Renal cortex interstitium (tissue), 11 donors: Measurements from ENCODE around the gene PDE6H. TPM values are rescaled to one million over a fixed set of nuclear protein-coding genes. Genes with fewer than 3 reads are reported as not detected.

ENCODE experiments used
- DNase-seq, 11 donors: peaks; one replicate each; pipeline ENCODE4 v3.0.0-alpha.2; 2013; ENCODE audit warnings: low read depth in 9 of 11, low spot score in 4 of 11; ENCODE audit errors: extremely low read depth in 1 of 11
- polyA plus RNA-seq, 3 donors: library from polyadenylated mRNA; unstranded; fragments of 120-200 nt; gene quantifications; one replicate each; pipeline ENCODE4 v1.2.1, GENCODE V29; 2013; ENCODE audit not compliant: insufficient read length in 3 of 3

Gene PDE6H
- polyA plus RNA-seq, 3 donors: not detected

- DNase-seq: no peak
Observed at GRCh38 chr12:14962797-14963196, 10.0 kb upstream of the PDE6H start.

GRCh38 chr12:14963520-14963919 is 9.3 kb upstream of the PDE6H start:
- no peak for DNase-seq

DNA sequence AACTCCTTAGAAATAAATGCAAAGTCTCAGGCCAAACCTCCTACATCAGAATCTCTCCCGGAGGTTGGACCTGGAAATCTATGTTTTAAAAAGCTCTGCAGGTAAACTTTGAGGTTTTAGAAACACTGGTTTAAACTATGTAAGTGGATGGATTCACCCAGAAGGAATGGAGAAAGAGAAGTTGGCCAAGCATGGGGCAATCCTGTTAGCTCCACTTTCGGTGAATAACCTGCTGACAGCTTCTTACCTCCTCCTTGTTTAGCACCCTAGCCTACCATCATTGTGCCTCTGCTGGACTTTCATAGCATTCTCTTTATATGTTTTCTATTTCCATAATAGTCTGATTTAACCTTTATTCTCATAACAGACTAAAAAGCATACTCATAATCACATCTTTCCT is 8.4 kb upstream of the PDE6H start:
- DNase-seq: no peak

- no peak for DNase-seq
Observed at GRCh38 chr12:14965221-14965620, 7.6 kb upstream of the PDE6H start.

GRCh38 chr12:14968478-14968877 is 4.4 kb upstream of the PDE6H start:
- no peak for DNase-seq

DNA sequence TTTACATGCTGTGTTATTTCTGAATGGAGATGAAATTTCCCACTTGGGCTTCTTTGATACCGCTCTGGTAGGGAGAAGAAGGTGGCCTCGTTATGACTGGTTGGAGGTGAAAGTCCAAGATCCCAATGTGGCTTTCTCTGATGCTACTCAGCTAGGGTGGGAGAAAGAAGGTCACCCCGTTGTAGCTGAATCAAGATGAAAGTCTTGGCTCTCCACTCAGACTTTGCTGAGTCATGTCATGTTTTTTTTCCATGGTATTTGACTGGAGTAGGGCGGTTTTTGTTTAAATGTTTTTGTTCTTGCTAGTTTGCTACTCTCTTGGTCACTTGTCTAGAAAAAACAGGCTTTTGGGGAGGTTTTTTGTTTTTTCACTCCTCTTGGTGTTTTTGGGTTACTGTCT is 2.4 kb upstream of the PDE6H start:
- no peak for DNase-seq

- no peak for DNase-seq
Observed at GRCh38 chr12:14974633-14975032, 1.8 kb downstream of the PDE6H start.

DNA sequence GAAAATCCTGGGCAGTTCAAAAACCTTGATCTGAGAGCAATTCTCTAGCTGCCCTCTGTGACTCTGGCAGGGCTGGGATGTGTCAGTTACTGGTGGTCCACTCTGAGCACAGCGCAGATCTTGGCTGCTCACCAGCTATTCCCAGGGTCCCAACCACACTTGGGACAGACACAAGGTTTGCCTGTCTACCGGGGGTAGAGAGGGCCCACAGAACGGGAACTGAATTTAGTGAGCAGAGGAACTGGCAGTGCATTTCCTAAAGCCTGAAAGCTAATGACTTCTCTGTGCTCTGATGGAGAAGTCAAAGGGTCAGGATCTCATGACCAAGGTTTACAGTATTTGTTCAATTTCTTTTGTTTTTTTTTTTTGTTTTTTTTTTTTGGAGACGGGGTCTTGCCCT is 2.6 kb downstream of the PDE6H start:
- DNase-seq: no peak

DNA sequence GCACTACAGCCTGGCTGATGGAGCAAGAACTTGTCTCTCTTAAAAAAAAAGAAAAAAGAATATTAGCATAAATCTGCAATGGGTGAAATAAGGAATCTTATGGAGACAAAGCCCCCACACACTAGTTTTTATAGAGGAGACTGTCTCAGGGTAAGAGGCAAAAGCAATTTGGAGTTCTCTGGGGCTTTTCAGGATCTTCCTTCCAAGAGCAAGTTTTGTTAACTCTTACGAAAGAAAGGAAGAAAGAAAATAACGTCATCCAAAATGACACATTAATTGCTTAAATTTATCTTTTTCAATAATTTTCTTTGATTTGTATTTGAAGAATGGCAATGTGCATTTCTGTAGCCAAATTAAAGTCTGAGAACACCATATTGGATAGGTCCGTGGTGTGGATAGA is 3.8 kb downstream of the PDE6H start:
- DNase-seq: no peak

DNA sequence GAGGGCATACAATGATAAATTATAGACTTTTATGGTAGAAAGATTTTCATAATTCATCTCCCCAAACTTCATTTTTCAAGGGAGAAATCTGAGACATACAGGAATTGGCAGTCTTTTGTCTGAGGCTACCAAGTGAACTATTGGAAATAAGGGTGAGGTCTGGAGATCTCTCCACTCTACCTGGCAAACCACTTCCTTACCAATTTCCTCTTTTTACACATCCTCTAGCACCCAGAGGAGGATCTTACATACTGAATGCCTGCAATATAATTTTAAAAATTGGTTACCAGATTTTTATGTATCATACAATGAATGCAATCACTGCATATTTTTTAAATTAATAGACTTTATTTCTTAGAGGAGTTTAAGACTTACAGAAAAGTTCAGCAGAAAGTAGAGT is 6.6 kb downstream of the PDE6H start:
- no peak for DNase-seq

DNA sequence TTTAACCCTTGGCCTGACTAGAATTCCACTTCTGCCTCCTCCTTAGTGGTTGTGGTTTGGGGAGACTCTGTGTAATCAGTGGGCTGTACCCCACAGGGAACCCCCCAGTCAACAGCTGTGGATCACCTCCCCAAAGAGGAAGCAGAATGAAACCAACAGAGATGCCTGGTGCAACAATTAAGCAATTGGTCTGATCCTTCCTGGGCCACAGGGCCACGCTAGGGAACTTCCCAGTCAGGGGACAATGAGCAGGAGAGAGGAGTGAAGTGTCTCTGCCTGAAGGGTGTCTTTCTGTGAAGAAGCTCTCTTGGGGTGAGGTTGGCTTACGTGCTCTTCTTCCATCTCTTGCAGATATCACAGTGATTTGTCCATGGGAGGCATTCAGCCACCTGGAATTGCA is 8.2 kb downstream of the PDE6H start:
- DNase-seq: no peak

GRCh38 chr12:14982562-14982961 is 9.7 kb downstream of the PDE6H start:
- no peak for DNase-seq

DNA sequence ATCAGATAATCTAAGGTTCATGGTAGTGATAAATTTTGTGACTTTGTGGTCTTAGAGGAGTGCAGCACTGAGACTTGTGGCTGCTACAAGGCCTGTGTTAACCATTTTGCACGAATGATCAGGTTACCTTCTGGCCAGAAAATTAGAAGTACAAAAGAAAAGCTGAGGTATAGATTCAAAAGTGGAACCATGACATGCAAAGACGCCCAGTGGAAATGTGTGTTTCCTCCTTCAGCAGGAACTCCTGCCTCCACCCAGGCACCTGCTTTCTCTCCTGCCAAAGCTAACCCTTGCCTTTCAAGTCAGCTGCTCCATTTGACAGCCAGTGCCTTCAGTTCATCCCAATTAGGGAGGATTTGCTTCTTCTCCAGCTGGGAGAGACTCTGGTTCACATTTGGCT is 10.1 kb downstream of the PDE6H start:
- no peak for DNase-seq

GRCh38 chr12:14984036-14984435 is 11.2 kb downstream of the PDE6H start:
- no peak for DNase-seq

GRCh38 chr12:14984766-14985285 is 12.0 kb downstream of the PDE6H start:
- no peak for DNase-seq

DNA sequence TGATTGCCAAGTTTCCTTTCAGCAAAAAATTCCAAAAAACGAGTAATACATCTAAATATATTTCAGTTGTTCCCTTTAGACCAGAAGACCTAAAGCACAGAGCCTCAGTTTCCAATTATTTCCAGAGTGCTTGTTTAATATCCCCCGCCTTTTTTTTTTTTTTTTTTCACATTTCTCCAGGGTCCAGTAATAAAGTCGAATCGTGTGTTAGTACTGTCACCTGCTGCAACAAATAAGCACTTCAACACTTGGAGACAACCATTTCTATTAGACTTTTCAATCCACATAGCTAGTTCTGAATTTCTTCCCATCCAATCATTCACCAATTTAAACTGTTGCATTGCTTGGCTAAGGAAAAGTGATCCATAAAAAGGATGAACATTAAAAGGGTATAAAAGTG is 13.6 kb downstream of the PDE6H start:
- no peak for DNase-seq

GRCh38 chr12:14988035-14988434 is 15.2 kb downstream of the PDE6H start:
- no peak for DNase-seq

DNA sequence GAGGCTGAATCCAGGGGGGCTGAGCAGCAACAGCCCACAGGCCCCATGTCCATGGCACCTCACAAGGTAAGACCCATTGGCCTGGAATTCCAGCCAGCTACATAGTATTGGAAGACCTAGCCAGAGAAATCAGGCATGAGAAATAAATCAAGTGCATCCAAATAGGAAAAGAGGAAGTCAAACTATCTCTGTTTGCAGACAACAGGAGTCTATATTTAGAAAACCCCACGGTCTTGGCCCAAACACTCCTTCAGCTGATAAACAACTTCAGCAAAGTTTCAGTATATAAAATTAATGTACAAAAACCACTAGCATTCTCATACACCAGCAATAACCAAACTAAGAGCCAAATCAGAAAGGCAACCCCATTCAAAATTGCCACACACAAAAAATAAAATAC is 16.9 kb downstream of the PDE6H start:
- no peak for DNase-seq

- DNase-seq: no peak
Observed at GRCh38 chr12:14991069-14991468, 18.2 kb downstream of the PDE6H start.

- no peak for DNase-seq
Observed at GRCh38 chr12:14992673-14993072, 19.8 kb downstream of the PDE6H start.

- no peak for DNase-seq
Observed at GRCh38 chr12:14993117-14993516, 20.3 kb downstream of the PDE6H start.
